ENCODE measurements around the gene SEC24B.

DNA sequence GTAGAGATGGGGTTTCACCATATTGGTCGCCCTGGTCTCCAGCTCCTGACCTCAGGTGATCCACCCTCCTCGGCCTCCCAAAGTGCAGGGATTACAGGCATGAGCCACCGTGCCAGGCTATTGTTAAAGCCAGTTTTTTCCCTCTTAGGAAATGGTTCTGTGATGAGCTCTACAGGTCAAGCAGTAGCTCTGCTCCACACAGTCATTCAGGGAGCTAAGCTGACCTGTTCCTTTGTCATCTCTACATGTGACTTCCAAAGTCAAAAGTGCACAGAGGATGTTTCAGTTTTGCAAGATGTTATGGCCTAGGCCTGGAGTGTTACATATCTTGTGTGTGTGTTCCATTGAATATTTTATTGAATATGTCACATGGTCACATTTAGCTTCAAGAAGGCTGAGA is 137.9 kb downstream of the SEC24B start:
- TF ChIP-seq, protein P1, sequence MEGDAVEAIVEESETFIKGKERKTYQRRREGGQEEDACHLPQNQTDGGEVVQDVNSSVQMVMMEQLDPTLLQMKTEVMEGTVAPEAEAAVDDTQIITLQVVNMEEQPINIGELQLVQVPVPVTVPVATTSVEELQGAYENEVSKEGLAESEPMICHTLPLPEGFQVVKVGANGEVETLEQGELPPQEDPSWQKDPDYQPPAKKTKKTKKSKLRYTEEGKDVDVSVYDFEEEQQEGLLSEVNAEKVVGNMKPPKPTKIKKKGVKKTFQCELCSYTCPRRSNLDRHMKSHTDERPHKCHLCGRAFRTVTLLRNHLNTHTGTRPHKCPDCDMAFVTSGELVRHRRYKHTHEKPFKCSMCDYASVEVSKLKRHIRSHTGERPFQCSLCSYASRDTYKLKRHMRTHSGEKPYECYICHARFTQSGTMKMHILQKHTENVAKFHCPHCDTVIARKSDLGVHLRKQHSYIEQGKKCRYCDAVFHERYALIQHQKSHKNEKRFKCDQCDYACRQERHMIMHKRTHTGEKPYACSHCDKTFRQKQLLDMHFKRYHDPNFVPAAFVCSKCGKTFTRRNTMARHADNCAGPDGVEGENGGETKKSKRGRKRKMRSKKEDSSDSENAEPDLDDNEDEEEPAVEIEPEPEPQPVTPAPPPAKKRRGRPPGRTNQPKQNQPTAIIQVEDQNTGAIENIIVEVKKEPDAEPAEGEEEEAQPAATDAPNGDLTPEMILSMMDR (IDR thresholded peaks at IDR 0.05): no peak
- TF ChIP-seq ZFX (IDR thresholded peaks at IDR 0.05; ENCODE audit: borderline replicate concordance): no peak

All from 22Rv1 (cell line).